GM19025 (cell line): Measurements from ENCODE around the gene TPH2.

ENCODE experiments used
- ATAC-seq: cut with Tn5 transposase; IDR thresholded peaks from one replicate; pipeline ENCODE4 v1.9.1; 2021; ENCODE audit warnings: mild to moderate bottlenecking, low read depth, moderate library complexity; ENCODE audit not compliant: unreplicated experiment

Gene TPH2

GRCh38 chr12:72030277-72030676 is 91.6 kb downstream of the TPH2 start:
- no peak for ATAC-seq

GRCh38 chr12:72031066-72031465 is 92.4 kb downstream of the TPH2 start:
- no peak for ATAC-seq

GRCh38 chr12:72033991-72034390 is 95.3 kb downstream of the TPH2 start:
- ATAC-seq = no peak

GRCh38 chr12:72035625-72036024 is 97.0 kb downstream of the TPH2 start:
- no peak for ATAC-seq

GRCh38 chr12:72036393-72036792 is 97.7 kb downstream of the TPH2 start:
- no peak for ATAC-seq

- ATAC-seq = no peak
These were observed 98.6 kb downstream of the TPH2 start for GRCh38 chr12:72037006-72037795.

- no peak for ATAC-seq
These were observed 103.2 kb downstream of the TPH2 start for GRCh38 chr12:72041811-72042210.

- ATAC-seq = no peak
These were observed 115.0 kb downstream of the TPH2 start for GRCh38 chr12:72053604-72054003.

- no peak for ATAC-seq
These were observed 115.9 kb downstream of the TPH2 start for GRCh38 chr12:72054511-72054910.

- ATAC-seq = no peak
These were observed 118.8 kb downstream of the TPH2 start for GRCh38 chr12:72057330-72057914.

- ATAC-seq = no peak
These were observed 124.4 kb downstream of the TPH2 start for GRCh38 chr12:72063073-72063472.

- no peak for ATAC-seq
These were observed 132.4 kb downstream of the TPH2 start for GRCh38 chr12:72071030-72071429.

GRCh38 chr12:72072592-72073212 is 134.1 kb downstream of the TPH2 start:
- no peak for ATAC-seq

- no peak for ATAC-seq
These were observed 135.4 kb downstream of the TPH2 start for GRCh38 chr12:72074065-72074464.

GRCh38 chr12:72074956-72075355 is 136.3 kb downstream of the TPH2 start:
- ATAC-seq = no peak

- ATAC-seq = no peak
These were observed 136.8 kb downstream of the TPH2 start for GRCh38 chr12:72075401-72075800.

GRCh38 chr12:72075891-72076557 is 137.4 kb downstream of the TPH2 start:
- ATAC-seq = no peak

GRCh38 chr12:72076558-72076915 is 137.9 kb downstream of the TPH2 start:
- no peak for ATAC-seq

- ATAC-seq = no peak
These were observed 138.6 kb downstream of the TPH2 start for GRCh38 chr12:72077111-72077820.

- no peak for ATAC-seq
These were observed 143.1 kb downstream of the TPH2 start for GRCh38 chr12:72081777-72082176.
